Loucy (cell line): ENCODE data around the gene TRMT112.
"Not testable (repeated sequence)": the region's sequence is repeated elsewhere in the genome, so short reads cannot be mapped to it uniquely, and the experiment has no call there.

Experiments used
- H2AFZ ChIP-seq: fragments of 200-600 bp; sonication (generic); 2 replicates; pipeline ENCODE4 v1.6.0; 2016; ENCODE audit warnings: antibody characterized with exemption, mild to moderate bottlenecking, low read length, moderate library complexity
- H3F3A ChIP-seq: fragments of 200-600 bp; 2 replicates; pipeline ENCODE4 v1.6.0; 2016; ENCODE audit warnings: antibody characterized with exemption, low read depth, mild to moderate bottlenecking
- H3K27me3 ChIP-seq: fragments of 200-600 bp; sonication (generic); 2 replicates; pipeline ENCODE4 v1.6.1; 2014; ENCODE audit warnings: low read length, mild to moderate bottlenecking; ENCODE audit not compliant: insufficient read depth, poor library complexity, severe bottlenecking
- H3K36me3 ChIP-seq: fragments of 200-600 bp; sonication (generic); 2 replicates; pipeline ENCODE4 v1.6.1; 2016; ENCODE audit warnings: low read length; ENCODE audit not compliant: insufficient read depth
- H3K4me1 ChIP-seq: fragments of 200-600 bp; sonication (generic); 2 replicates; pipeline ENCODE4 v1.5.1; 2014; ENCODE audit warnings: low read length, mild to moderate bottlenecking; ENCODE audit not compliant: insufficient read depth, poor library complexity, severe bottlenecking
- H3K4me2 ChIP-seq: fragments of 200-600 bp; sonication (generic); 2 replicates; pipeline ENCODE4 v1.6.0; 2014; ENCODE audit warnings: antibody characterized with exemption, low read length, low read depth, mild to moderate bottlenecking; ENCODE audit not compliant: poor library complexity, severe bottlenecking
- H3K4me3 ChIP-seq: fragments of 200-600 bp; sonication (generic); 2 replicates; pipeline ENCODE4 v1.5.1; 2014; ENCODE audit warnings: low read length, mild to moderate bottlenecking, mixed read lengths; ENCODE audit not compliant: poor library complexity, severe bottlenecking
- H3K79me2 ChIP-seq: fragments of 200-600 bp; sonication (generic); 2 replicates; pipeline ENCODE4 v1.6.1; 2014; ENCODE audit warnings: low read length; ENCODE audit not compliant: insufficient read depth
- H3K9ac ChIP-seq: fragments of 200-600 bp; sonication (generic); 2 replicates; pipeline ENCODE4 v1.6.0; 2014; ENCODE audit warnings: mild to moderate bottlenecking, low read depth, low read length, moderate library complexity; ENCODE audit not compliant: poor library complexity, severe bottlenecking
- H3K9me2 ChIP-seq: fragments of 200-600 bp; sonication (generic); replicated peaks from 2 replicates; pipeline ENCODE4 v1.6.1; 2016; ENCODE audit warnings: low read depth, low read length, mixed read lengths
- H3K9me3 ChIP-seq: fragments of 200-600 bp; sonication (generic); 2 replicates; pipeline ENCODE4 v1.6.1; 2014; ENCODE audit warnings: mild to moderate bottlenecking, antibody characterized with exemption, low read length, low read depth; ENCODE audit not compliant: insufficient read depth
- H4K20me1 ChIP-seq: fragments of 200-600 bp; sonication (generic); 2 replicates; pipeline ENCODE4 v1.6.0; 2014; ENCODE audit warnings: antibody characterized with exemption, low read length, mild to moderate bottlenecking; ENCODE audit not compliant: insufficient read depth, poor library complexity, severe bottlenecking
- CTCF ChIP-seq: fragments of 200-600 bp; sonication (generic); conservative IDR thresholded peaks from 2 replicates; pipeline ENCODE4 v1.5.1; 2014; ENCODE audit warnings: mild to moderate bottlenecking, antibody characterized with exemption, low read length
- EZH2phosphoT487 ChIP-seq: fragments of 200-600 bp; IDR thresholded peaks from 2 replicates; pipeline ENCODE4 v1.6.1; 2018; ENCODE audit warnings: antibody characterized with exemption, mild to moderate bottlenecking, moderate library complexity, borderline replicate concordance

TRMT112 gene

GRCh38 chr11:64312947-64313346 is 4.4 kb downstream of the TRMT112 start:
- Histone ChIP-seq H3K9me2 (no peaks in the 10 kb centered on the region), H3K4me2 (no peak overlapping the region), H3K4me3 (no peak overlapping the region), H3K27me3 (no peaks in the 10 kb centered on the region), H3K36me3 (peaks cover 7% of the 10 kb centered on the region; the same call in 1 of the 2 replicates), H4K20me1 (peaks cover 12% of the 10 kb centered on the region), H3K9ac (no peak overlapping the region), H2AFZ (no peak overlapping the region), H3K9me3 (no peaks in the 10 kb centered on the region), H3F3A (peaks cover 7% of the 10 kb centered on the region; the same call in 1 of the 2 replicates), H3K79me2 (peaks cover 38% of the 10 kb centered on the region), H3K4me1 (no peaks in the 10 kb centered on the region)
- TF ChIP-seq EZH2phosphoT487 (no peak), CTCF (no peak)

- not testable (repeated sequence) for H3K9me3 ChIP-seq, H3K9me2 ChIP-seq, H2AFZ ChIP-seq, H3K9ac ChIP-seq, H3K27me3 ChIP-seq, H3F3A ChIP-seq, H3K36me3 ChIP-seq
- Histone ChIP-seq H4K20me1 (peaks cover 21% of the 10 kb centered on the region), H3K79me2 (peaks cover 37% of the 10 kb centered on the region), H3K4me1 (peaks cover 18% of the 10 kb centered on the region), H3K4me2 (peak overlapping the region; percentile 93), H3K4me3 (peak overlapping the region; percentile 96)
Measured at GRCh38 chr11:64307795-64308194, 9.6 kb downstream of the TRMT112 start.

GRCh38 chr11:64306876-64307622 is 10.3 kb downstream of the TRMT112 start:
- H3F3A ChIP-seq, result 0 out of 2 replicates have a peak, but pooled peaks cover 3% of the 10 kb centered on the region
- peak overlapping the region; percentile 96 for H3K4me3 ChIP-seq
- H3K9me3 ChIP-seq, result no peaks in the 10 kb centered on the region
- peaks cover 18% of the 10 kb centered on the region for H3K4me1 ChIP-seq
- H3K9me2 ChIP-seq, result no peaks in the 10 kb centered on the region
- no peak for TF ChIP-seq CTCF
- TF ChIP-seq EZH2phosphoT487, result no peak
- H3K27me3 ChIP-seq, result no peaks in the 10 kb centered on the region
- H3K36me3 ChIP-seq, result no peaks in the 10 kb centered on the region
- peak overlapping the region; percentile 88 for H3K9ac ChIP-seq
- peaks cover 21% of the 10 kb centered on the region for H4K20me1 ChIP-seq
- peak overlapping the region; percentile 93 for H3K4me2 ChIP-seq
- H3K79me2 ChIP-seq, result peaks cover 34% of the 10 kb centered on the region
- H2AFZ ChIP-seq, result no peak overlapping the region

GRCh38 chr11:64306563-64306875 is 10.8 kb downstream of the TRMT112 start:
- Histone ChIP-seq H3K4me1 (peaks cover 18% of the 10 kb centered on the region), H3K4me2 (peak overlapping the region; percentile 93), H3K79me2 (peaks cover 34% of the 10 kb centered on the region), H3K9me3 (no peaks in the 10 kb centered on the region), H2AFZ (no peak overlapping the region), H3K9me2 (no peaks in the 10 kb centered on the region), H3F3A (0 out of 2 replicates have a peak, but pooled peaks cover 3% of the 10 kb centered on the region), H3K27me3 (no peaks in the 10 kb centered on the region), H3K9ac (peak overlapping the region; percentile 88), H4K20me1 (peaks cover 21% of the 10 kb centered on the region), H3K36me3 (no peaks in the 10 kb centered on the region), H3K4me3 (peak overlapping the region; percentile 96)
- TF ChIP-seq CTCF, result no peak
- no peak for TF ChIP-seq EZH2phosphoT487
